Endothelial cell of umbilical vein (primary cell): ENCODE data around the gene MT1B. TPM values are rescaled to one million over a fixed set of nuclear protein-coding genes. Genes with fewer than 3 reads are reported as not detected.

ENCODE experiments used
- BruUV-seq: library from RNA; stranded (reverse); fragments of 400-500 nt; replicated peaks from 2 replicates; lab custom pipeline; 2021; lab: Mats Ljungman, UMichigan
- CTCF ChIA-PET: fragments of 300-600, 350-600 bp; sonication (Branson Sonifier 250); formaldehyde crosslinking; loops from one replicate; lab custom pipeline; 2021; ENCODE audit warnings: antibody characterized with exemption, inconsistent platforms; lab: Charles Lee
- POLR2A ChIA-PET: fragments of 300-600, 350-600 bp; sonication (Branson Sonifier 250); formaldehyde crosslinking; loops from one replicate; lab custom pipeline; 2021; ENCODE audit warnings: antibody characterized with exemption, inconsistent platforms; lab: Charles Lee
- DNase-seq: peaks from one replicate; pipeline ENCODE4 v3.0.0-alpha.2; 2011; ENCODE audit warnings: low read depth, low spot score
- FAIRE-seq: peaks from 2 replicates; lab custom pipeline; 2011; peaks lifted over from hg19 to GRCh38; lab: Jason Lieb, UNC
- H2AFZ ChIP-seq: 2 replicates; pipeline ENCODE4 v1.6.0; 2012; ENCODE audit warnings: low read depth, low read length, control low read depth, inconsistent platforms
- H3K27ac ChIP-seq: 2 replicates; pipeline ENCODE4 v1.5.1; 2011; ENCODE audit warnings: low read depth, mild to moderate bottlenecking, control low read depth, low read length, moderate library complexity; ENCODE audit not compliant: insufficient read depth
- H3K27me3 ChIP-seq, 2 experiments: 2 replicates each; pipeline versions ENCODE4 v1.6.0 to v1.6.1; 2011; ENCODE audit warnings: low read length in 2 of 2, mixed read lengths in 1 of 2; ENCODE audit not compliant: control insufficient read depth in 2 of 2, insufficient read depth in 2 of 2
- H3K36me3 ChIP-seq, 2 experiments: 2 replicates in 1 of 2; 3 replicates in 1 of 2; pipeline ENCODE4 v1.5.1; 2011; ENCODE audit warnings: low read length in 2 of 2, mild to moderate bottlenecking in 1 of 2, moderate library complexity in 1 of 2; ENCODE audit not compliant: control insufficient read depth in 2 of 2, insufficient read depth in 2 of 2; ENCODE audit errors: extremely low read depth in 1 of 2
- H3K4me1 ChIP-seq: 3 replicates; pipeline ENCODE4 v1.5.1; 2011; ENCODE audit warnings: mild to moderate bottlenecking, low read length; ENCODE audit not compliant: control insufficient read depth, insufficient read depth; ENCODE audit errors: extremely low read depth
- H3K4me2 ChIP-seq: 2 replicates; pipeline ENCODE4 v1.6.1; 2011; ENCODE audit warnings: low read length, control low read depth, mixed read lengths; ENCODE audit not compliant: insufficient read depth
- H3K4me3 ChIP-seq, 3 experiments: fragments of 200-600 bp in 1 of 3; sonication (generic), shearing (Covaris generic) in 1 of 3; replicated peaks in 1 of 3; 2 replicates each; pipeline ENCODE4 v1.5.1; 2011 to 2016; ENCODE audit warnings: control low read depth in 3 of 3, low read length in 3 of 3, mild to moderate bottlenecking in 2 of 3, inconsistent platforms in 1 of 3, low read depth in 1 of 3, moderate library complexity in 1 of 3; ENCODE audit not compliant: insufficient read depth in 1 of 3
- H3K79me2 ChIP-seq: 2 replicates; pipeline ENCODE4 v1.6.0; 2012; ENCODE audit warnings: low read length, inconsistent platforms; ENCODE audit not compliant: control insufficient read depth, insufficient read depth
- H3K9ac ChIP-seq: replicated peaks from 2 replicates; pipeline ENCODE3; 2011; ENCODE audit warnings: low read length, control low read depth; ENCODE audit not compliant: insufficient read depth; ENCODE audit errors: extremely low read depth
- H3K9me1 ChIP-seq: replicated peaks from 3 replicates; pipeline ENCODE4 v1.6.0; 2011; ENCODE audit warnings: mild to moderate bottlenecking, low read length; ENCODE audit not compliant: control insufficient read depth, insufficient read depth; ENCODE audit errors: extremely low read depth
- H3K9me3 ChIP-seq: replicated peaks from 2 replicates; pipeline ENCODE4 v1.5.1; 2012; ENCODE audit warnings: low read length, inconsistent platforms; ENCODE audit not compliant: control insufficient read depth, insufficient read depth
- H4K20me1 ChIP-seq: replicated peaks from 2 replicates; pipeline ENCODE3; 2011; ENCODE audit warnings: mild to moderate bottlenecking, low read length; ENCODE audit not compliant: control insufficient read depth, insufficient read depth; ENCODE audit errors: extremely low read depth
- CTCF ChIP-seq, 2 donors: IDR thresholded peaks; 1 replicate in 1 of 2; 2 replicates in 1 of 2; pipeline ENCODE4 v1.5.1; 2011; ENCODE audit warnings: low read length in 2 of 2, mild to moderate bottlenecking in 2 of 2, moderate library complexity in 2 of 2, control low read depth in 1 of 2, inconsistent platforms in 1 of 2, low read depth in 1 of 2; ENCODE audit not compliant: insufficient read depth in 1 of 2; ENCODE audit errors: extremely low read depth in 1 of 2
- EZH2 ChIP-seq: IDR thresholded peaks from 2 replicates; pipeline ENCODE4 v1.6.1; 2012; ENCODE audit warnings: borderline replicate concordance, low read depth, mild to moderate bottlenecking, moderate library complexity, low read length, inconsistent platforms; ENCODE audit not compliant: severe bottlenecking
- FOS ChIP-seq: IDR thresholded peaks from 2 replicates; pipeline ENCODE4 v1.6.1; 2011; ENCODE audit warnings: mild to moderate bottlenecking, low read length, moderate library complexity, borderline replicate concordance; ENCODE audit not compliant: insufficient read depth
- GATA2 ChIP-seq: IDR thresholded peaks from 2 replicates; pipeline ENCODE4 v1.7.0; 2011; ENCODE audit warnings: low read depth, mild to moderate bottlenecking, moderate library complexity, mixed read lengths, low read length; ENCODE audit not compliant: insufficient read length, insufficient read depth
- MYC ChIP-seq: IDR thresholded peaks from one replicate; pipeline ENCODE4 v1.6.1; 2011; ENCODE audit warnings: mild to moderate bottlenecking, low read depth, low read length
- POLR2A ChIP-seq: IDR thresholded peaks from 2 replicates; pipeline ENCODE4 v1.6.1; 2012; ENCODE audit warnings: low read depth, mild to moderate bottlenecking, control low read depth, low read length
- POLR2AphosphoS5 ChIP-seq: IDR thresholded peaks from 2 replicates; pipeline ENCODE4 v1.6.1; 2012; ENCODE audit warnings: low read depth, mild to moderate bottlenecking, control low read depth, low read length, moderate library complexity; ENCODE audit not compliant: insufficient read depth
- dilution Hi-C: fragments of 300-500 bp; cut with MboI; formaldehyde crosslinking; loops from one replicate; pipeline ENCODE4 v1.15.0; 2019; ENCODE audit warnings: low sequenced_read_pairs; ENCODE audit not compliant: extremely low pct_ligation_motif_present
- intact Hi-C: fragments of 100-400 bp; cut with micrococcal nuclease; formaldehyde crosslinking; loops from one replicate; pipeline ENCODE4 v1.10.0; 2022
- polyA plus RNA-seq, 4 experiments: library from polyadenylated mRNA; depleted of rRNA in 3 of 4; stranded (reverse) in 3 of 4; unstranded in 1 of 4; fragments of >200 nt; gene quantifications; 2 replicates each; pipeline versions ENCODE4 v1.2.1 to v1.2.3, GENCODE V29; 2011 to 2012; ENCODE audit warnings: missing spikeins in 1 of 4
- total RNA-seq: library from RNA; stranded (reverse); gene quantifications from 2 replicates; pipeline ENCODE4 v1.2.3, GENCODE V29; 2021

The MT1B gene
- total and polyA plus RNA-seq, 2 donors (not counting 3 experiments of a cell fraction or from before 2014, with no cell fraction given): not detected

GRCh38 chr16:56675685-56676210 lies 24.1 kb downstream of the MT1B start:
- Histone ChIP-seq H3K4me1 (peaks cover 3% of the 10 kb centered on the region), H3K9me3 (no peaks in the 10 kb centered on the region), H3K27me3 (peaks cover 31 to 41% of the 10 kb centered on the region in 2 experiments), H3K9ac (no peak overlapping the region), H3K36me3 (no peaks in the 10 kb centered on the region), H3K9me1 (no peaks in the 10 kb centered on the region), H3K4me3 (no peak overlapping the region), H3K79me2 (no peaks in the 10 kb centered on the region), H4K20me1 (no peaks in the 10 kb centered on the region), H3K27ac (no peak overlapping the region), H2AFZ (no peak overlapping the region), H3K4me2 (no peak overlapping the region)
- FAIRE-seq: no peak
- dilution Hi-C loops (no loop called here), intact Hi-C loops (no loop called here)
- DNase-seq: no peak
- ChIA-PET CTCF (interaction anchor here (0.7 to 2.5 kb wide), 4 partner anchors 26 to 114 kb away, joined by 3 to 22 read pairs (median 4); no protein-coding TSS in a partner anchor), POLR2A (no interaction called here)
- no peak for TF ChIP-seq CTCF (IDR thresholded peaks at IDR 0.05; ENCODE audit: extremely low read depth in 1 of 2, insufficient read depth in 1 of 2, low read depth in 1 of 2, low read length in 2 of 2)
- TF ChIP-seq FOS: no peak
- TF ChIP-seq MYC: no peak
- TF ChIP-seq GATA2: no peak
- no peak for TF ChIP-seq POLR2A
- no peak for TF ChIP-seq EZH2
- no peak for TF ChIP-seq POLR2AphosphoS5
- BruUV-seq: no TSS peak
